GM10248 (cell line): Measurements from ENCODE around the gene S100A10.

ENCODE experiments used
- CTCF ChIA-PET: fragments of 300-600 bp; sonication (Branson Sonifier 250); formaldehyde crosslinking; extraction: SDS; loops from one replicate; lab custom pipeline; 2021; ENCODE audit warnings: antibody characterized with exemption; lab: Yijun Ruan, JAX
- POLR2A ChIA-PET: fragments of 350-650 bp; sonication (Branson Sonifier 250); formaldehyde crosslinking; extraction: SDS; loops from one replicate; lab custom pipeline; 2020; ENCODE audit warnings: antibody characterized with exemption; lab: Yijun Ruan, JAX
- DNase-seq: peaks from one replicate; pipeline ENCODE4 v3.0.0; 2012; ENCODE audit errors: extremely low spot score
- CTCF ChIP-seq: IDR thresholded peaks from 2 replicates; pipeline ENCODE4 v1.5.1; 2012; ENCODE audit warnings: mild to moderate bottlenecking, low read depth; ENCODE audit errors: extremely low read depth, missing control alignments, control extremely low read depth

Gene S100A10

GRCh38 chr1:152015766-152016165, 22.1 kb upstream of the S100A10 start:
- ChIA-PET POLR2A (no interaction called here), CTCF (interaction anchor here (0.9 to 6.1 kb wide), 10 partner anchors 11 to 95 kb away, joined by 3 to 57 read pairs (median 3); no protein-coding TSS in a partner anchor)
- DNase-seq: no peak
- TF ChIP-seq CTCF: no peak

DNA sequence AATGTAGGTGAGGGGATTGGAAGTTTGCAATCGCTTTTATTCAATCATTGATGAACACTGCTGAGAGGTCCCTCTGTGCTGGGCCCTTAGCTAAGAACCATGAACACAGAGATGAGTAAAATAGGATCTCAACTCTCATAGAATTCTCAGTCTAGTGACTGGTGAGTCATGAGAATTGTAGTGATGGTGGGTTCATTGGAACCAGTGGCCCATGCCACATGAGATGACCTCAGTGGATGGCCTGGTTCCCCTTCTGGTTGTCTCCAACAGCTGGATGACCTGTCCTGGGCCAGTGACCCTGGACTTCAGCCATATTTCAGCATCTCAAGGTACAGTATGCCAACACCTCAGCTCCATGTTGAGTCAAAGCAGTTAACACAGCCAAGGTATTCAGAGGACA, 21.3 kb upstream of the S100A10 start:
- no peak for TF ChIP-seq CTCF
- POLR2A ChIA-PET: no interaction called here
- DNase-seq: no peak
- CTCF ChIA-PET: interaction anchor here (0.9 to 6.1 kb wide), 8 partner anchors 13 to 94 kb away, joined by 3 to 57 read pairs (median 3); no protein-coding TSS in a partner anchor

DNA sequence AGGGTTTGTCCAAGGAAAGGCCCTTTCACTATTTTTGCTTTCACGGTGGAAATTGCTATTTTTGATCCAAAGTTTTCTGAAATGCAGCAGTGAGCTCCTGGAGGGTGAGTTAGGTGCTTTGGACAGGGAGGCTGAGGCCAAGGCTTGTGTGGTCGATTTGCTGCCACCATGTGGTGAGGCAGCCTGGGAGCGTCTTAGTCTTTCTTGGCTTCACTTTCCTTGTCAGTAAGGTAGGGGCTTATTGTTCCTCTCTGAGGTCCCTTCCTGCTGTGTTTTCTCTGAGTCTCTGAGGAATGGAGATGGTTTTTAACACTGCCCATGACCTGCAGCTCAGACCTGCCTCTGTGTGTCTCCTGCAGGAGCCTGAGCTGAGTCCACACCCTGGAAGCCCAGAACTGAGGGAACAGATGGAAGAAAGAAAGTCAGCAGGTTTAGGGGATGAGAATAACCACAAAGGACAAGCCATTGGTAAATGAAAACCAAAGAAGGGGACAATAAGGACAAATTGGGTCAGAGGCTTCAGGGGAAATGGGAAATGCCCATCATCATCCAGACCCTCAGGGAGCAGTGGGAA, 20.1 kb upstream of the S100A10 start:
- DNase-seq: peak; percentile 50
- CTCF ChIA-PET: interaction anchor here (0.8 to 6.1 kb wide), 10 partner anchors 12 to 119 kb away, joined by 3 to 57 read pairs (median 3); no protein-coding TSS in a partner anchor
- peak; percentile 77 for TF ChIP-seq CTCF
- POLR2A ChIA-PET: no interaction called here

GRCh38 chr1:152009691-152010090, 16.0 kb upstream of the S100A10 start:
- ChIA-PET POLR2A (no interaction called here), CTCF (interaction anchor here (1.8 to 2.0 kb wide), 2 partner anchors 9 to 448 kb away, joined by 6 to 9 read pairs; no protein-coding TSS in a partner anchor)
- DNase-seq: no peak
- no peak for TF ChIP-seq CTCF

GRCh38 chr1:152007047-152007446, 13.4 kb upstream of the S100A10 start:
- DNase-seq: no peak
- POLR2A ChIA-PET: no interaction called here
- TF ChIP-seq CTCF: no peak
- CTCF ChIA-PET: interaction anchor here (0.9 kb wide), 1 partner anchor 39 kb away, joined by 4 read pairs; no protein-coding TSS in a partner anchor

GRCh38 chr1:152005360-152005912, 11.8 kb upstream of the S100A10 start:
- ChIA-PET POLR2A (no interaction called here), CTCF (interaction anchor here (1.0 to 9.7 kb wide), 5 partner anchors 9 to 72 kb away, joined by 3 to 159 read pairs (median 131); no protein-coding TSS in a partner anchor)
- no peak for TF ChIP-seq CTCF
- DNase-seq: no peak
